Neural cell (in vitro differentiated cells): Measurements from ENCODE around the gene RUNDC3A. TPM values are rescaled to one million over a fixed set of nuclear protein-coding genes. Genes with fewer than 3 reads are reported as not detected.

Experiments used
- H2AFZ ChIP-seq: fragments of 200-600, 300-800 bp; sonication (generic), shearing (Covaris generic); 2 replicates; pipeline ENCODE4 v1.6.0; 2014; ENCODE audit warnings: low read depth, mild to moderate bottlenecking, antibody characterized with exemption, low read length, moderate library complexity
- H3F3A ChIP-seq: fragments of 200-600 bp; shearing (Covaris generic); 2 replicates; pipeline ENCODE4 v1.6.1; 2016; ENCODE audit warnings: mild to moderate bottlenecking, moderate library complexity, mixed read lengths, antibody characterized with exemption, low read length; ENCODE audit not compliant: insufficient read depth, poor library complexity, severe bottlenecking
- H3K27ac ChIP-seq: fragments of 200-600, 300-800 bp; sonication (generic), shearing (Covaris generic); 2 replicates; pipeline ENCODE4 v1.5.1; 2014; ENCODE audit warnings: mild to moderate bottlenecking, low read length, moderate library complexity
- H3K27me3 ChIP-seq: fragments of 300-800, 200-600 bp; sonication (generic), shearing (Covaris generic); 2 replicates; pipeline ENCODE4 v1.6.0; 2014; ENCODE audit warnings: mild to moderate bottlenecking, low read depth, low read length, moderate library complexity; ENCODE audit not compliant: insufficient read depth
- H3K36me3 ChIP-seq: fragments of 300-800, 200-600 bp; sonication (generic), shearing (Covaris generic); 2 replicates; pipeline ENCODE4 v1.5.1; 2014; ENCODE audit warnings: mild to moderate bottlenecking, antibody characterized with exemption, low read length, moderate library complexity; ENCODE audit not compliant: insufficient read depth
- H3K4me2 ChIP-seq: fragments of 300-800, 200-600 bp; sonication (generic), shearing (Covaris generic); 2 replicates; pipeline ENCODE4 v1.6.0; 2014; ENCODE audit warnings: mild to moderate bottlenecking, low read length
- H3K4me3 ChIP-seq: fragments of 300-800, 200-600 bp; sonication (generic), shearing (Covaris generic); 2 replicates; pipeline ENCODE4 v1.5.1; 2014; ENCODE audit warnings: mild to moderate bottlenecking, low read length, moderate library complexity
- H3K79me2 ChIP-seq: fragments of 200-600 bp; shearing (Covaris generic); replicated peaks from 2 replicates; pipeline ENCODE4 v1.6.0; 2014; ENCODE audit warnings: mild to moderate bottlenecking, low read length, moderate library complexity; ENCODE audit not compliant: insufficient read depth
- H3K9ac ChIP-seq: fragments of 300-800, 200-600 bp; sonication (generic), shearing (Covaris generic); 2 replicates; pipeline ENCODE4 v1.6.1; 2016; ENCODE audit warnings: mild to moderate bottlenecking, low read length, mixed read lengths
- H3K9me2 ChIP-seq: fragments of 200-600 bp; shearing (Covaris generic); 2 replicates; pipeline ENCODE4 v1.6.1; 2016; ENCODE audit warnings: mild to moderate bottlenecking, low read length, mixed read lengths; ENCODE audit not compliant: insufficient read depth
- H3K9me3 ChIP-seq: fragments of 200-600, 300-800 bp; sonication (generic), shearing (Covaris generic); 2 replicates; pipeline ENCODE4 v1.6.1; 2016; ENCODE audit warnings: mild to moderate bottlenecking, mixed run types, low read length, moderate library complexity, mixed read lengths
- H4K20me1 ChIP-seq: fragments of 200-600 bp; shearing (Covaris generic); 2 replicates; pipeline ENCODE4 v1.6.1; 2016; ENCODE audit warnings: mild to moderate bottlenecking, mixed run types; ENCODE audit not compliant: insufficient read depth
- EP300 ChIP-seq: fragments of 450-650 bp; conservative IDR thresholded peaks from 2 replicates; pipeline ENCODE4 v1.6.1; 2014; ENCODE audit warnings: antibody characterized with exemption, mild to moderate bottlenecking, moderate library complexity; ENCODE audit not compliant: poor library complexity, severe bottlenecking
- EZH2 ChIP-seq: fragments of 200-600, 300-800 bp; shearing (Covaris generic), sonication (generic); IDR thresholded peaks from 2 replicates; pipeline ENCODE4 v1.6.1; 2014; ENCODE audit warnings: antibody characterized with exemption, low read length, borderline replicate concordance, mild to moderate bottlenecking; ENCODE audit not compliant: insufficient read depth, poor library complexity, severe bottlenecking
- MXI1 ChIP-seq: fragments of 450-650 bp; conservative IDR thresholded peaks from 2 replicates; pipeline ENCODE4 v1.6.1; 2014; ENCODE audit warnings: antibody characterized with exemption, mild to moderate bottlenecking; ENCODE audit not compliant: poor library complexity, severe bottlenecking
- POLR2AphosphoS5 ChIP-seq: IDR thresholded peaks from 2 replicates; pipeline ENCODE4 v1.6.1; 2012
- RAD21 ChIP-seq: fragments of 450-650 bp; conservative IDR thresholded peaks from 2 replicates; pipeline ENCODE4 v1.6.1; 2014; ENCODE audit warnings: antibody characterized with exemption, mild to moderate bottlenecking, moderate library complexity
- SMC3 ChIP-seq: fragments of 450-650 bp; conservative IDR thresholded peaks from 2 replicates; pipeline ENCODE4 v1.6.1; 2014; ENCODE audit warnings: antibody characterized with exemption, mild to moderate bottlenecking, moderate library complexity; ENCODE audit not compliant: poor library complexity
- TAF1 ChIP-seq: IDR thresholded peaks from 2 replicates; pipeline ENCODE4 v1.6.1; 2012; ENCODE audit warnings: low read depth
- polyA plus RNA-seq: library from polyadenylated mRNA; depleted of rRNA; stranded (reverse); fragments of >200 nt; gene quantifications from 2 replicates; pipeline ENCODE4 v1.2.3, GENCODE V29; 2014
- small RNA-seq, 3 experiments: library from RNA; depleted of rRNA; stranded (forward); fragments of <200 nt; gene quantifications; one replicate each; pipeline ENCODE3, GENCODE V24; 2012
- TF ChIP-seq, protein P1 (sequence below): IDR thresholded peaks from 2 replicates; pipeline ENCODE4 v1.6.1; 2012; ENCODE audit warnings: borderline replicate concordance
- TF ChIP-seq, protein P2 (sequence below): fragments of 450-650 bp; IDR thresholded peaks from 2 replicates; pipeline ENCODE4 v1.5.1; 2014; ENCODE audit warnings: antibody characterized with exemption, mild to moderate bottlenecking, moderate library complexity; ENCODE audit not compliant: poor library complexity, severe bottlenecking

Gene RUNDC3A
- polyA plus RNA-seq, 1 donor from 2014 or later, result 279 TPM

DNA sequence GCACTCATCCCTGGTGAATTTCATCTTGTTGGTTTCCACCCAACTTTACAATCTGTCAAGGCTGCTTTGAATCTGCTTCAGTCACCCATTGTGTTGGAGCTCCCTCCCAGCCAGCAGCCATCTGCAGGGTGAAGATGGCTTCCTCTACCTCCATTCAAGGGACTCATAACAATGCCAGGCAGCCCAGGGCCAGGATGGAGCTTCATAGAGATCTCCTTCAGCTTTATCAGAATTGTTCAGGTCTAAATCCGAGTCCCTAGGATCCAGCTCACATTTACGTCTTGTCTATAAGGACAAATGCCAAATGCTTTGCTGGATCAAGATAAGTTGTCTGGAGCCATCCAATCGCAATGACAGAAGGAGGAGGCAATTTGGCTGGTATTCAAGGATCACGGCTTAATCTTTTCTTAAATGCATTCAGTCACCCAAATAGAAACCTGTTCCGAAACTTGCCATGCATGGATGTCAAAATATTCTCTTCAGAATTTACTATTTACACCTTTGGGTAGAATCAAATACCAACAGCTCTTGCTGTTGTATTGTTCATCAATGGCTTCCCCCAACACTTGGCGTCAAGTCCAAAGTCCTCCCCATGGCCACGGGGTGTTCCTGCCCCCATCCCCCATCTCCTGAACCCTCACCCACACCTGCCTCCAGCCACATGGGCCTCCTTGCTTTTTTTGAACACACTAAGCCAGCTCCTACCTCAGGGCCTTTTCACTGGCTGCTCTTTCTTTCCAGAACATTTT lies 59.0 kb downstream of the RUNDC3A start:
- Histone ChIP-seq H3K27ac (no peak overlapping the region), H3K9me3 (no peaks in the 10 kb centered on the region)
- no peak for TF ChIP-seq SMC3
- no peak for TF ChIP-seq RAD21
- TF ChIP-seq EP300, result no peak
- TF ChIP-seq, protein P1, sequence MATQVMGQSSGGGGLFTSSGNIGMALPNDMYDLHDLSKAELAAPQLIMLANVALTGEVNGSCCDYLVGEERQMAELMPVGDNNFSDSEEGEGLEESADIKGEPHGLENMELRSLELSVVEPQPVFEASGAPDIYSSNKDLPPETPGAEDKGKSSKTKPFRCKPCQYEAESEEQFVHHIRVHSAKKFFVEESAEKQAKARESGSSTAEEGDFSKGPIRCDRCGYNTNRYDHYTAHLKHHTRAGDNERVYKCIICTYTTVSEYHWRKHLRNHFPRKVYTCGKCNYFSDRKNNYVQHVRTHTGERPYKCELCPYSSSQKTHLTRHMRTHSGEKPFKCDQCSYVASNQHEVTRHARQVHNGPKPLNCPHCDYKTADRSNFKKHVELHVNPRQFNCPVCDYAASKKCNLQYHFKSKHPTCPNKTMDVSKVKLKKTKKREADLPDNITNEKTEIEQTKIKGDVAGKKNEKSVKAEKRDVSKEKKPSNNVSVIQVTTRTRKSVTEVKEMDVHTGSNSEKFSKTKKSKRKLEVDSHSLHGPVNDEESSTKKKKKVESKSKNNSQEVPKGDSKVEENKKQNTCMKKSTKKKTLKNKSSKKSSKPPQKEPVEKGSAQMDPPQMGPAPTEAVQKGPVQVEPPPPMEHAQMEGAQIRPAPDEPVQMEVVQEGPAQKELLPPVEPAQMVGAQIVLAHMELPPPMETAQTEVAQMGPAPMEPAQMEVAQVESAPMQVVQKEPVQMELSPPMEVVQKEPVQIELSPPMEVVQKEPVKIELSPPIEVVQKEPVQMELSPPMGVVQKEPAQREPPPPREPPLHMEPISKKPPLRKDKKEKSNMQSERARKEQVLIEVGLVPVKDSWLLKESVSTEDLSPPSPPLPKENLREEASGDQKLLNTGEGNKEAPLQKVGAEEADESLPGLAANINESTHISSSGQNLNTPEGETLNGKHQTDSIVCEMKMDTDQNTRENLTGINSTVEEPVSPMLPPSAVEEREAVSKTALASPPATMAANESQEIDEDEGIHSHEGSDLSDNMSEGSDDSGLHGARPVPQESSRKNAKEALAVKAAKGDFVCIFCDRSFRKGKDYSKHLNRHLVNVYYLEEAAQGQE, result no peak
- TF ChIP-seq MXI1, result no peak
- no peak for TF ChIP-seq TAF1
- TF ChIP-seq, protein P2, sequence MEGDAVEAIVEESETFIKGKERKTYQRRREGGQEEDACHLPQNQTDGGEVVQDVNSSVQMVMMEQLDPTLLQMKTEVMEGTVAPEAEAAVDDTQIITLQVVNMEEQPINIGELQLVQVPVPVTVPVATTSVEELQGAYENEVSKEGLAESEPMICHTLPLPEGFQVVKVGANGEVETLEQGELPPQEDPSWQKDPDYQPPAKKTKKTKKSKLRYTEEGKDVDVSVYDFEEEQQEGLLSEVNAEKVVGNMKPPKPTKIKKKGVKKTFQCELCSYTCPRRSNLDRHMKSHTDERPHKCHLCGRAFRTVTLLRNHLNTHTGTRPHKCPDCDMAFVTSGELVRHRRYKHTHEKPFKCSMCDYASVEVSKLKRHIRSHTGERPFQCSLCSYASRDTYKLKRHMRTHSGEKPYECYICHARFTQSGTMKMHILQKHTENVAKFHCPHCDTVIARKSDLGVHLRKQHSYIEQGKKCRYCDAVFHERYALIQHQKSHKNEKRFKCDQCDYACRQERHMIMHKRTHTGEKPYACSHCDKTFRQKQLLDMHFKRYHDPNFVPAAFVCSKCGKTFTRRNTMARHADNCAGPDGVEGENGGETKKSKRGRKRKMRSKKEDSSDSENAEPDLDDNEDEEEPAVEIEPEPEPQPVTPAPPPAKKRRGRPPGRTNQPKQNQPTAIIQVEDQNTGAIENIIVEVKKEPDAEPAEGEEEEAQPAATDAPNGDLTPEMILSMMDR, result no peak
- no peak for TF ChIP-seq POLR2AphosphoS5
- no peak for TF ChIP-seq EZH2

More for the DNA sequence above, 59.0 kb downstream of the RUNDC3A start:
- no peaks in the 10 kb centered on the region for H3K36me3 ChIP-seq
- no peaks in the 10 kb centered on the region for H3K9me2 ChIP-seq
- H3K4me3 ChIP-seq, result no peak overlapping the region
- no peak overlapping the region for H3K9ac ChIP-seq
- H3K79me2 ChIP-seq, result peaks cover 17% of the 10 kb centered on the region
- no peaks in the 10 kb centered on the region for H3F3A ChIP-seq
- H3K27me3 ChIP-seq, result no peaks in the 10 kb centered on the region
- H2AFZ ChIP-seq, result no peak overlapping the region
- H3K4me2 ChIP-seq, result no peak overlapping the region
- H4K20me1 ChIP-seq, result peaks cover 1% of the 10 kb centered on the region

Small RNAs within 50 kb of the gene (small RNA-seq; reads per million reads assigned to genes)
- gene RF00012 (0 to 0.41 (median 0.10) reads per million in 3 experiments), gene RN7SL507P (0.20 to 2.2 (median 0.23) reads per million in 3 experiments), gene RNU6-453P (0.06 to 0.49 (median 0.07) reads per million in 3 experiments)

Other genes with a start within 250 kb of the RUNDC3A start
- gene LSM12, start 241.9 kb upstream of the RUNDC3A start, polyA plus RNA-seq, result 9.6 and 12.0 TPM in 2 replicates
- gene G6PC3, start 237.9 kb upstream of the RUNDC3A start, polyA plus RNA-seq, result 10.8 and 16.7 TPM in 2 replicates
- 93.0 and 97.8 TPM in 2 replicates for gene HDAC5, start 185.0 kb upstream of the RUNDC3A start, polyA plus RNA-seq
- gene HROB, start 166.7 kb upstream of the RUNDC3A start, polyA plus RNA-seq, result 1.3 TPM in 2 replicates
- gene ASB16, start 137.9 kb upstream of the RUNDC3A start, polyA plus RNA-seq, result not detected in 2 replicates
- 59.9 and 77.4 TPM in 2 replicates for gene TMUB2, start 121.6 kb upstream of the RUNDC3A start, polyA plus RNA-seq
- 93.5 and 97.2 TPM in 2 replicates for gene ATXN7L3, start 108.7 kb upstream of the RUNDC3A start, polyA plus RNA-seq
- gene UBTF, start 88.9 kb upstream of the RUNDC3A start, polyA plus RNA-seq, result 71.7 and 73.8 TPM in 2 replicates
- gene SLC4A1, start 40.5 kb upstream of the RUNDC3A start, polyA plus RNA-seq, result 0.05 TPM in 1 of 2 replicates, not detected in the other
- 73.4 and 98.8 TPM in 2 replicates for gene SLC25A39, start 16.2 kb downstream of the RUNDC3A start, polyA plus RNA-seq
- 18.9 and 21.8 TPM in 2 replicates for gene GRN, start 36.7 kb downstream of the RUNDC3A start, polyA plus RNA-seq
- 73.6 and 88.3 TPM in 2 replicates for gene FAM171A2, start 55.3 kb downstream of the RUNDC3A start, polyA plus RNA-seq
- 3.1 and 3.9 TPM in 2 replicates for gene ITGA2B, start 81.0 kb downstream of the RUNDC3A start, polyA plus RNA-seq
- gene GPATCH8, start 194.8 kb downstream of the RUNDC3A start, polyA plus RNA-seq, result 18.5 and 24.5 TPM in 2 replicates
- gene FZD2, start 248.9 kb downstream of the RUNDC3A start, polyA plus RNA-seq, result 2.5 and 3.0 TPM in 2 replicates